Measurements from ENCODE around the gene CLEC4E. TPM values are rescaled to one million over a fixed set of nuclear protein-coding genes. Genes with fewer than 3 reads are reported as not detected.

Gene CLEC4E
- total and polyA plus RNA-seq, 4 donors = 0.28 to 1.6 TPM; not detected in 2

GRCh38 chr12:8563356-8563755, 22.7 kb upstream of the CLEC4E start:
- DNase-seq (ENCODE audit: low read depth in 4 of 6, low spot score in 6 of 6) = no peak
- Histone ChIP-seq H3K4me3 (ENCODE audit: low read depth, low read length) (no peak overlapping the region), H3K27me3 (ENCODE audit: control insufficient read depth, insufficient read depth, low read length) (no peaks in the 10 kb centered on the region), H3K27ac (ENCODE audit: low read depth, low read length) (no peak overlapping the region), H3K36me3 (ENCODE audit: control insufficient read depth, insufficient read depth, low read length) (no peaks in the 10 kb centered on the region), H3K4me1 (ENCODE audit: control insufficient read depth, insufficient read depth, low read length) (no peaks in the 10 kb centered on the region), H3K9me3 (ENCODE audit: control insufficient read depth, insufficient read depth, low read length) (no peaks in the 10 kb centered on the region)
- WGBS (ENCODE audit: insufficient coverage) = 100% methylated on average over 1 of the region's 3 CpGs

DNA sequence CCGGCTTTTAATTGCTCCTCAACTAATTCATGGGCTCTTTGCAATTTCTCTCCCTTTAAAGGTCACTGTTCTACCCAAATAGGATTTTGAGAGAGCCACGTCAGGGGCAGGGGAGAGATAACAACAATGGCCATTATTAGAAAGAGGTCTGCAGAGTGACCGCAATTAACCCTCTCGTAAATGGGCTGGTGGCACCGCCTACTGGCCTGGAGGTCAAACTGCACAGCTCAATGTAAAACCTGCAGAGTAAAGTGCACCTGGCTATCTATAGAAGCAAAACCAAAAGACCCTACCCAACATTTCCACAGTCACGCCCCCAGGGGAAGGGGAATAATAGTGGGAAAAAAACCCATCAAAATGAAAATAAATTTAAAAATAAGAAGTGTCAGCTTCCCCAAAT, 21.6 kb upstream of the CLEC4E start:
- H3K36me3 ChIP-seq (ENCODE audit: control insufficient read depth, insufficient read depth, low read length) = no peaks in the 10 kb centered on the region
- no peaks in the 10 kb centered on the region for H3K4me1 ChIP-seq (ENCODE audit: control insufficient read depth, insufficient read depth, low read length)
- no peaks in the 10 kb centered on the region for H3K27me3 ChIP-seq (ENCODE audit: control insufficient read depth, insufficient read depth, low read length)
- no peak for DNase-seq (ENCODE audit: low read depth in 4 of 6, low spot score in 6 of 6)
- no peak overlapping the region for H3K27ac ChIP-seq (ENCODE audit: low read depth, low read length)
- H3K4me3 ChIP-seq (ENCODE audit: low read depth, low read length) = no peak overlapping the region
- WGBS (ENCODE audit: insufficient coverage) = 88% methylated on average over 4 of the region's 6 CpGs
- H3K9me3 ChIP-seq (ENCODE audit: control insufficient read depth, insufficient read depth, low read length) = no peaks in the 10 kb centered on the region

DNA sequence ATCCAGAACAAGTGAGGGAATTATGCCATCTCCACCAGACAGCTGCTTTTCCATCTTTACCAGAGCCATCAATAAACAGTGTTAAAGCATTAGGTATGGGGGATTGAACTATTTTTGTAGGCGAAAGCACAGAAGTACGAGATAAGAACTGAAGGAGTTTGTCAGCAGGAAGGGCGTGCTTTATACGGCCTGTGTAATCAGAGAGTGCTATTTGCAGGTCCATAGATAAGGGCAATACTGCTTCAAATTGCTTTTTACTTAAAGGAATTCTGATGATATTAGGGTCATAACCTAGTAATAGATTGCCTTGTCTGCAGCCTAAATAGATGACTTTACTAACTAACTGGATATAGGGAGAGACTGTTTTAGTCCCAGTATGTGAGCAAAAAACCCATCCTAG, 20.3 kb upstream of the CLEC4E start:
- Histone ChIP-seq H3K9me3 (ENCODE audit: control insufficient read depth, insufficient read depth, low read length) (no peaks in the 10 kb centered on the region), H3K27ac (ENCODE audit: low read depth, low read length) (no peak overlapping the region), H3K4me3 (ENCODE audit: low read depth, low read length) (no peak overlapping the region), H3K27me3 (ENCODE audit: control insufficient read depth, insufficient read depth, low read length) (no peaks in the 10 kb centered on the region), H3K4me1 (ENCODE audit: control insufficient read depth, insufficient read depth, low read length) (no peaks in the 10 kb centered on the region), H3K36me3 (ENCODE audit: control insufficient read depth, insufficient read depth, low read length) (no peaks in the 10 kb centered on the region)
- WGBS (ENCODE audit: insufficient coverage) = 86% methylated on average over 2 of the region's 4 CpGs
- no peak for DNase-seq (ENCODE audit: low read depth in 4 of 6, low spot score in 6 of 6)

- no peak overlapping the region for H3K27ac ChIP-seq (ENCODE audit: low read depth, low read length)
- WGBS (ENCODE audit: insufficient coverage) = 84% methylated on average over 6 of the region's 11 CpGs
- H3K36me3 ChIP-seq (ENCODE audit: control insufficient read depth, insufficient read depth, low read length) = no peaks in the 10 kb centered on the region
- no peak overlapping the region for H3K4me3 ChIP-seq (ENCODE audit: low read depth, low read length)
- H3K27me3 ChIP-seq (ENCODE audit: control insufficient read depth, insufficient read depth, low read length) = no peaks in the 10 kb centered on the region
- DNase-seq (ENCODE audit: low read depth in 4 of 6, low spot score in 6 of 6) = no peak
- no peaks in the 10 kb centered on the region for H3K9me3 ChIP-seq (ENCODE audit: control insufficient read depth, insufficient read depth, low read length)
- no peaks in the 10 kb centered on the region for H3K4me1 ChIP-seq (ENCODE audit: control insufficient read depth, insufficient read depth, low read length)
These were observed 19.0 kb upstream of the CLEC4E start for GRCh38 chr12:8559676-8560075.

DNA sequence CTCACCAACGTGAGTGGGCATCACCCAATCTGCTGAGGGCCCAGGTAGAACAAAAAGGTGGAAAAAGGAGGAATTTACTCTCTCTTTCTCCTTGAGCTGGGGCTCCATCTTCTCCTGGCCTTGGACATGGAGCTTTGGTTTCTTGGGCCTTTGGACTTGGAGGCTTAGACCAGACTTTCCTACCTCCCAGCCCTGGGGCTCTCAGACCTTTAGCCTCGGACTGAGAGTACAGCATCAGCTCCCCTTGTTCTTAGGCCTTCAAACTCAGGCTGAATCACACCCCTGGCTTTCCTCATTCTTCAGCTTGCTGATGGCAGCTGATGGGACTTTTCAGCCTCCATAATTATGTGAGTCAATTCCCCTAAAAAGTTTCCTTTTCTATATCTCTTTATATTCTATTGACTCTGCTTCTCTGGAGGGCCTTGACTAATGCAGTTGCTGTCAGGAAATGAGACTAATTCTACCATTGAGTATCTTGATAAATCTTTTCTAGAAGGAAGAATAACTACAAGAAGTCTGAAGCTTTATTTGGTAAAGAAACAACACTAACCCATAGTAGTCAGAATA, 15.9 kb upstream of the CLEC4E start:
- no peak for DNase-seq (ENCODE audit: low read depth in 4 of 6, low spot score in 6 of 6)
- Histone ChIP-seq H3K27ac (ENCODE audit: low read depth, low read length) (no peak overlapping the region), H3K9me3 (ENCODE audit: control insufficient read depth, insufficient read depth, low read length) (no peaks in the 10 kb centered on the region), H3K36me3 (ENCODE audit: control insufficient read depth, insufficient read depth, low read length) (no peaks in the 10 kb centered on the region), H3K4me3 (ENCODE audit: low read depth, low read length) (no peak overlapping the region), H3K4me1 (ENCODE audit: control insufficient read depth, insufficient read depth, low read length) (no peaks in the 10 kb centered on the region), H3K27me3 (ENCODE audit: control insufficient read depth, insufficient read depth, low read length) (no peaks in the 10 kb centered on the region)
- whole genome bisulfite sequencing (ENCODE audit: insufficient coverage) = 100% methylated on average over 1 of the region's 2 CpGs

DNA sequence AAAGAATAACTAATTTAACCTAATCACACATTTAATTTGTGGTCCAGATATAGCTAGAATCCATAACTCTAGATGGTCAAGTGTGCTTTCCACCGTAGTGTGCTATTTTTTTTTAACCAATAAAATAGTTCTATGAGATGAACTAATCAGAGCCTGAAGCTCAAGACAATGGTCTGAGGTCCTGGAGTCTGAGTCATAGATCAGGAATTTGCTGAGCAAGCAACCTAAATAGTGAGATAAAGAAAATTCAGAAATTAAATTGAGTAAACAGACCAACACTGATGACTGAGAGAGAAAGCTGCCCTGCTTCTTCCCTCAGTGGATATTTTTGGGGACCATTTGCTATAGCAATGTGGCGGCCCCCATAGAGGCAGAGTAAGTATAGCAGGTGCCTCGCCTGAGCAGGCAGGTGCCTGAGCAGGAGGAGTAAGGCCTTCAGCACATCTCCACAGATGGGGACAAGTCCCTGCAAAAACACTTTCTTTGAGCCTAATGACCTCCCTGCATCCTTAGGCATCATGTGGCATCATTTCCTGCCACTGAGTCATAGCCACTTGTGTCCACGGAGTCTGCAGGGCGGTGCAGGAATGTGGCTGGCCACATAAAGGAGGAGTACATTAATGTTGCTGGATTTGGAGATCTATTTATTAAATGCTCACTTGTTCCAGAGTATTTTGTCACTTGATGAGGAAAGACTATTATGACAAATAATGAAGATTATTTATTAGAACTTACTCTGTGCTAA, 13.9 kb upstream of the CLEC4E start:
- Histone ChIP-seq H3K36me3 (ENCODE audit: control insufficient read depth, insufficient read depth, low read length) (no peaks in the 10 kb centered on the region), H3K9me3 (ENCODE audit: control insufficient read depth, insufficient read depth, low read length) (no peaks in the 10 kb centered on the region), H3K27ac (ENCODE audit: low read depth, low read length) (no peak overlapping the region), H3K4me3 (ENCODE audit: low read depth, low read length) (no peak overlapping the region), H3K27me3 (ENCODE audit: control insufficient read depth, insufficient read depth, low read length) (no peaks in the 10 kb centered on the region), H3K4me1 (ENCODE audit: control insufficient read depth, insufficient read depth, low read length) (no peaks in the 10 kb centered on the region)
- DNase-seq (ENCODE audit: low read depth in 4 of 6, low spot score in 6 of 6) = no peak
- 94% methylated on average over 2 of the region's 5 CpGs for WGBS (ENCODE audit: insufficient coverage)

DNA sequence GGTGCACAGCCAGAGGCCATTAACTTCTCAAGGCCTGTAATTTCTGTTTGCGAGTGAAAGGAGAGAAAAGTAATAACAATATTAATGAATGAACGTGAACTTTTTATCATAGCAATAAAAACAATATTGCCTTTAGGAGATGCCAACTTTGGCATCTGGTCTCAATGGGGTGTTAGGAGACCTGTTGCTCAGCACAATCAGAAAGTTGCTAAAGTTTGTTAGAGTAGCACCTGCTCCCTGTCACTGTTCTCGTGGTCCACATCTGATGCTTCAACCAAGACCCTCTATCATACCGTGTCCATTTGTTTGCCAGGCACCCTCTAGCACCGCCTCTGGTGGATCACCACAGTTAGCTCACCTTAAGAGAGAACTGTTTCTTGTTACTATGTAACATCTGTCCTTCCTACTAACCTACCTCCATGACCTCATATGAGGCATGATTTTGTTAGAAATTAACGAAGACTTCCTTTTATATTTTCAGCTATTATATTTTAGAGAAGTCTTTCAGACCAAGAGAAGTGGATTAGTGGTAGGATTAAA, 12.5 kb upstream of the CLEC4E start:
- no peak for DNase-seq (ENCODE audit: low read depth in 4 of 6, low spot score in 6 of 6)
- no peak overlapping the region for H3K27ac ChIP-seq (ENCODE audit: low read depth, low read length)
- no peak overlapping the region for H3K4me3 ChIP-seq (ENCODE audit: low read depth, low read length)
- no peaks in the 10 kb centered on the region for H3K36me3 ChIP-seq (ENCODE audit: control insufficient read depth, insufficient read depth, low read length)
- WGBS (ENCODE audit: insufficient coverage) = 60% methylated on average over 1 of the region's 6 CpGs
- H3K9me3 ChIP-seq (ENCODE audit: control insufficient read depth, insufficient read depth, low read length) = no peaks in the 10 kb centered on the region
- H3K27me3 ChIP-seq (ENCODE audit: control insufficient read depth, insufficient read depth, low read length) = no peaks in the 10 kb centered on the region
- H3K4me1 ChIP-seq (ENCODE audit: control insufficient read depth, insufficient read depth, low read length) = no peaks in the 10 kb centered on the region

DNA sequence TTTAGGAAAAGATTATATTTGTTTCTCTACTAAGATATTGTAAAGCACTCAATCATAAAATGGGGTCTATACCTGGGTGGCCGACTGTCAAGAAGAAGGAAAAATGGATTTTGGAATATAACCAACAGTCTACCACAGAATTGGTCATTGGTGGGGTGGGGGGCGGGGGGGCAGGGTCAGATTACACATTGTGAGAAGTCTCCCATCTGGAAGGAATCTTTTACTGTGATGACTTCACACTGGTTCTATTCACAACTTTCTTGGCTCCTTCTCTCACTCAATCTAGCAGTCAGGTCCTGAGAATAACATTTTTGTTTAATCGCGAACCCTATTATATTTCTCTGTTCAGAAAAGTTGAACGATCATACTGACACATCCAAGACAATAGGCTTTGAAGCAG, 8.7 kb upstream of the CLEC4E start:
- Histone ChIP-seq H3K27me3 (ENCODE audit: control insufficient read depth, insufficient read depth, low read length) (no peaks in the 10 kb centered on the region), H3K4me3 (ENCODE audit: low read depth, low read length) (no peak overlapping the region), H3K4me1 (ENCODE audit: control insufficient read depth, insufficient read depth, low read length) (no peaks in the 10 kb centered on the region), H3K9me3 (ENCODE audit: control insufficient read depth, insufficient read depth, low read length) (no peaks in the 10 kb centered on the region), H3K36me3 (ENCODE audit: control insufficient read depth, insufficient read depth, low read length) (no peaks in the 10 kb centered on the region), H3K27ac (ENCODE audit: low read depth, low read length) (no peak overlapping the region)
- no peak for DNase-seq (ENCODE audit: low read depth in 4 of 6, low spot score in 6 of 6)
- WGBS (ENCODE audit: insufficient coverage) = 60% methylated on average over 3 of the region's 5 CpGs

GRCh38 chr12:8548192-8548591, 7.5 kb upstream of the CLEC4E start:
- Histone ChIP-seq H3K9me3 (ENCODE audit: control insufficient read depth, insufficient read depth, low read length) (no peaks in the 10 kb centered on the region), H3K4me3 (ENCODE audit: low read depth, low read length) (no peak overlapping the region), H3K36me3 (ENCODE audit: control insufficient read depth, insufficient read depth, low read length) (no peaks in the 10 kb centered on the region), H3K4me1 (ENCODE audit: control insufficient read depth, insufficient read depth, low read length) (no peaks in the 10 kb centered on the region), H3K27ac (ENCODE audit: low read depth, low read length) (no peak overlapping the region), H3K27me3 (ENCODE audit: control insufficient read depth, insufficient read depth, low read length) (no peaks in the 10 kb centered on the region)
- DNase-seq (ENCODE audit: low read depth in 4 of 6, low spot score in 6 of 6) = no peak
- WGBS (ENCODE audit: insufficient coverage) = no CpG with 5 or more reads among the region's 2 CpGs

DNA sequence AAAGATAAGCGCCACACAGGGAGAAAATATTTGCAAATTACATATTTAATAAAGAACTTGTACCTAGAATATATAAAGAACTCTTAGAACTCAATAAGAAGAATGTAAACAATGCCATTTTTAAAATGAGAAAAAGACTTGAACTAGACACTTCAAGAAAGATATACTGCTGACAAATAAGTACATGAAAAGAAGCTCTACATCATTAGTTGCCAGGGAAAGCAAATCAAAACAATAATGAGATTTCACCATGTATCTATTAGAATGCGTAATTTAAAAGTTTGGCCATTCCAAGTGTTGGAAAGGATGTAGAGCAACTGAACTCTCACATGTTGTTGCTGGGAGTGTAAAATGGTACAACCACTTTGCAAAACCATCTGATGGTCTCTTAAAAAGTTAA, 6.9 kb upstream of the CLEC4E start:
- Histone ChIP-seq H3K27me3 (ENCODE audit: control insufficient read depth, insufficient read depth, low read length) (no peaks in the 10 kb centered on the region), H3K9me3 (ENCODE audit: control insufficient read depth, insufficient read depth, low read length) (no peaks in the 10 kb centered on the region), H3K4me1 (ENCODE audit: control insufficient read depth, insufficient read depth, low read length) (no peaks in the 10 kb centered on the region), H3K4me3 (ENCODE audit: low read depth, low read length) (no peak overlapping the region), H3K36me3 (ENCODE audit: control insufficient read depth, insufficient read depth, low read length) (no peaks in the 10 kb centered on the region), H3K27ac (ENCODE audit: low read depth, low read length) (no peak overlapping the region)
- no CpG with 5 or more reads among the region's 2 CpGs for WGBS (ENCODE audit: insufficient coverage)
- no peak for DNase-seq (ENCODE audit: low read depth in 4 of 6, low spot score in 6 of 6)

Measured in spinal cord (tissue), 10 donors.